Activated CD8-positive, alpha-beta T cell treated with anti-CD3 and anti-CD28 coated beads for 36 hours (primary cell): ENCODE measurements around the gene SH2D4B. TPM values are rescaled to one million over a fixed set of nuclear protein-coding genes. Genes with fewer than 3 reads are reported as not detected.

Experiments used
- ATAC-seq: fragments of 200-7000 bp; cut with Tn5 transposase; one replicate; pipeline ENCODE4 v1.10.0; 2021; ENCODE audit warnings: mild to moderate bottlenecking, moderate library complexity
- CTCF ChIA-PET: fragments of 350-600 bp; sonication (Branson Sonifier 250); formaldehyde crosslinking; loops from one replicate; lab custom pipeline; 2021; ENCODE audit warnings: antibody characterized with exemption; lab: Charles Lee
- POLR2A ChIA-PET: fragments of 350-600 bp; sonication (Branson Sonifier 250); formaldehyde crosslinking; loops from one replicate; lab custom pipeline; 2021; ENCODE audit warnings: antibody characterized with exemption; lab: Charles Lee
- DNase-seq: peaks from one replicate; pipeline ENCODE4 v3.0.0-alpha.2; 2020
- H3K27ac Mint-ChIP-seq: one replicate; pipeline ENCODE4 v1.8.0; 2021; ENCODE audit warnings: mild to moderate bottlenecking, mixed read lengths
- H3K27me3 Mint-ChIP-seq: one replicate; pipeline ENCODE4 v1.8.0; 2021; ENCODE audit warnings: mixed read lengths
- H3K36me3 Mint-ChIP-seq: one replicate; pipeline ENCODE4 v1.8.0; 2021; ENCODE audit warnings: low read depth, mixed read lengths
- H3K4me1 Mint-ChIP-seq: one replicate; pipeline ENCODE4 v1.8.0; 2021; ENCODE audit warnings: low read depth, mixed read lengths
- H3K4me3 Mint-ChIP-seq: one replicate; pipeline ENCODE4 v1.8.0; 2021; ENCODE audit warnings: mild to moderate bottlenecking, moderate library complexity, mixed read lengths
- H3K9me3 Mint-ChIP-seq: one replicate; pipeline ENCODE4 v1.8.0; 2021; ENCODE audit warnings: mixed read lengths
- CTCF ChIP-seq: fragments of 200-600 bp; IDR thresholded peaks from one replicate; pipeline ENCODE4 v1.8.0; 2022; ENCODE audit warnings: antibody characterized with exemption, mild to moderate bottlenecking
- intact Hi-C: fragments of 100-400 bp; cut with micrococcal nuclease; formaldehyde crosslinking; loops from one replicate; pipeline ENCODE4 v1.10.0; 2022
- total RNA-seq, 2 experiments: library from RNA; stranded (reverse); gene quantifications; one replicate each; pipeline ENCODE4 v1.2.3, GENCODE V29; 2021

The SH2D4B gene
- total RNA-seq, 2 experiments from 2014 or later: 0.11 to 0.20 TPM

- H3K27ac Mint-ChIP-seq: no peak overlapping the region
- no peak overlapping the region for H3K4me3 Mint-ChIP-seq
- POLR2A ChIA-PET: no interaction called here
- TF ChIP-seq CTCF: no peak
- H3K9me3 Mint-ChIP-seq: no peaks in the 10 kb centered on the region
- H3K27me3 Mint-ChIP-seq: no peaks in the 10 kb centered on the region
- no peak for DNase-seq
- intact Hi-C loops: loop anchor here (10.0 kb wide), 1 partner anchor 225 kb away; no protein-coding TSS in a partner anchor
- no peak for ATAC-seq
- CTCF ChIA-PET: interaction anchor here (1.1 to 1.2 kb wide), 2 partner anchors 13 to 14 kb away, joined by 3 to 4 read pairs; no protein-coding TSS in a partner anchor
- H3K36me3 Mint-ChIP-seq: no peaks in the 10 kb centered on the region
- H3K4me1 Mint-ChIP-seq: no peaks in the 10 kb centered on the region
Observed at GRCh38 chr10:80609331-80609730, 71.6 kb downstream of the SH2D4B start.

GRCh38 chr10:80611481-80612185 is 73.9 kb downstream of the SH2D4B start:
- Mint-ChIP-seq H3K4me3 (no peak overlapping the region), H3K4me1 (no peaks in the 10 kb centered on the region), H3K27me3 (no peaks in the 10 kb centered on the region), H3K27ac (no peak overlapping the region), H3K36me3 (no peaks in the 10 kb centered on the region), H3K9me3 (no peaks in the 10 kb centered on the region)
- intact Hi-C loops: no loop called here
- DNase-seq (no peak), ATAC-seq (no peak)
- ChIA-PET POLR2A (no interaction called here), CTCF (interaction anchor here (0.7 to 1.9 kb wide), 3 partner anchors 15 to 52 kb away, joined by 3 to 7 read pairs (median 3); no protein-coding TSS in a partner anchor)
- TF ChIP-seq CTCF: no peak

- CTCF ChIA-PET: interaction anchor here (0.7 kb wide), 2 partner anchors 16 to 50 kb away, joined by 3 read pairs; no protein-coding TSS in a partner anchor
Observed at GRCh38 chr10:80612261-80612660, 74.6 kb downstream of the SH2D4B start.

GRCh38 chr10:80613466-80614170 is 75.9 kb downstream of the SH2D4B start:
- TF ChIP-seq CTCF: no peak
- H3K27ac Mint-ChIP-seq: no peak overlapping the region
- intact Hi-C loops: no loop called here
- DNase-seq (no peak), ATAC-seq (no peak)
- no peaks in the 10 kb centered on the region for H3K27me3 Mint-ChIP-seq
- ChIA-PET CTCF (interaction anchor here (0.9 to 1.6 kb wide), 3 partner anchors 14 to 50 kb away, joined by 3 to 6 read pairs (median 4); no protein-coding TSS in a partner anchor), POLR2A (no interaction called here)
- no peak overlapping the region for H3K4me3 Mint-ChIP-seq
- no peaks in the 10 kb centered on the region for H3K4me1 Mint-ChIP-seq
- no peaks in the 10 kb centered on the region for H3K9me3 Mint-ChIP-seq
- no peaks in the 10 kb centered on the region for H3K36me3 Mint-ChIP-seq

More at GRCh38 chr10:80612261-80612660, 74.6 kb downstream of the SH2D4B start:
- DNase-seq (no peak), ATAC-seq (no peak)
- no peak for TF ChIP-seq CTCF
- Mint-ChIP-seq H3K9me3 (no peaks in the 10 kb centered on the region), H3K36me3 (no peaks in the 10 kb centered on the region), H3K4me1 (no peaks in the 10 kb centered on the region), H3K27ac (no peak overlapping the region), H3K27me3 (no peaks in the 10 kb centered on the region), H3K4me3 (no peak overlapping the region)
- intact Hi-C loops: no loop called here
- POLR2A ChIA-PET: no interaction called here
